ENCODE data around the gene RERE.
"Not testable (repeated sequence)": the region's sequence is repeated elsewhere in the genome, so short reads cannot be mapped to it uniquely, and the experiment has no call there.

The RERE gene

DNA sequence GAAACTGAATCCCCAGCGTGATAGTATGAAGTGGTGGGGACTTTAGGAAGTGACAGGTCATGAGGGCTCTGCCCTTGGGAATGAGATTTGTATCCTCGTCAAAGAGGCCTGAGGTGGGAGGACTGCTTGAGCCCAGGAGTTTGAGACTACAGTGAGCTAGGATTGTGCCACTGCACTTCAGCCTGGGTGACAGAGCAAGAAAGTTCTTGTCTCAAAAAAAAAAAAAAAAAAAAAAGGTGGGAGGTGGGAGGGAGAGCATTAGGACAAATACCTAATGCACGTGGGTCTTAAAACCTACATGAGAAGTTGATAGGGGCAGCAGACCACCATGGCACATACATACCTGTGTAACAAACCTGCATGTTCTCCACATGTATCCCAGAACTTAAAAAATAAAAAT, 24.0 kb upstream of the RERE start:
- no peak for DNase-seq (ENCODE audit: low spot score)

DNA sequence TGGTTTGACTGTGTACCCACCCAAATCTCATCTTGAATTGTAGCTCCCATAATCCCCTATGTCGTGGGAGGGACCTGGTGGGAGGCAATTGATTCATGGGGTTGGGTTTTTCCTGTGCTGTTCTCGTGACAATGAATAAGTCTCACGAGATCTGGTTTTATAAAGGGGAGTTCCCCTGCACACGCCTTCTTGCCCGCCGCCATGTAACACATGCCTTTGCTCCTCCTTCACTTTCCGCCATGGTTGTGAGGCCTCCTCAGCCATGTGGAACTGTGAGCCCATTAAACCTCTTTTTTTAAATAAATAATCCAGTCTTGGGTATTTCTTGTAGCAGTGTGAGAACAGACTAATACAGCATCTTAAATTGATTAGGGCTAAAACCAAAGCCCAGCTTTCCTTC, 22.6 kb upstream of the RERE start:
- DNase-seq (ENCODE audit: low spot score) = no peak

- no peak for DNase-seq (ENCODE audit: low spot score)
Observed at GRCh38 chr1:8835941-8836643, 18.7 kb upstream of the RERE start.

DNA sequence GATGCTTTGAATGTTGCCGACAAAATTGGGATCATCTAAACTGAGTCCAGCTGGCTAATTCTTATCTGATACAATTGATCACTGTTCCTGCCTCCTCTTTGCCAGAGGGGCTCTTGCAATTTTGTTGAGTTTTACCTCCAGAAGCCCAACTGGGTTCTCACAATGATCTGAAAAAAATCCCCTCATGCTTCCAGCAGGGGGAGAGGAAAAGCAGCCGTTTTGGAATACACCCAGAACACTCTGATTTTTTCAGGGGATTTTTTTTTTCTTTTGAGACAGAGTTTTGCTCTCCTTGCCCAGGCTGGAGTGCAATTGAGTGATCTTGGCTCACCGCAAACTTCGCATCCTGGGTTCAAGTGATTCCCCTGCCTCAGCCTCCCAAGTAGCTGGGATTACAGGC, 13.9 kb upstream of the RERE start:
- DNase-seq (ENCODE audit: low spot score) = peak; percentile 24

DNA sequence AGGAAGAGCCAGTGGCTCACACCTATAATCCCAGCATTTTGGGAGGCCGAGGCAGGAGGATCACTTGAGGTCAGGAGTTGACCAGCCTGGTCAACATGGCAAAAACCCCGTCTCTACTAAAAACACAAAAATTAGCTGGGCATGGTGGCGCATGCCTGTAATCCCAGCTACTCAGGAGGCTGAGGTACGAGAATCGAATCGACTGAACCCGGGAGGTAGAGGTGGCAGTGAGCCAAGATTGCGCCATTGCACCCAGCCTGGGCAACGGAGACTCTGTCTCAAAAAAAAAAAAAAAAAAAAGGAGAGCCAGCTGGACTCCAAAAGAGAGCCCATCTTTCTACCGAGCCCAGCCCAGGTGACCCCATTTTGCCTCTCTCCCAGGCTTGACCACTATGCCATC, 13.3 kb upstream of the RERE start:
- not testable (repeated sequence) for DNase-seq (ENCODE audit: low spot score)

DNA sequence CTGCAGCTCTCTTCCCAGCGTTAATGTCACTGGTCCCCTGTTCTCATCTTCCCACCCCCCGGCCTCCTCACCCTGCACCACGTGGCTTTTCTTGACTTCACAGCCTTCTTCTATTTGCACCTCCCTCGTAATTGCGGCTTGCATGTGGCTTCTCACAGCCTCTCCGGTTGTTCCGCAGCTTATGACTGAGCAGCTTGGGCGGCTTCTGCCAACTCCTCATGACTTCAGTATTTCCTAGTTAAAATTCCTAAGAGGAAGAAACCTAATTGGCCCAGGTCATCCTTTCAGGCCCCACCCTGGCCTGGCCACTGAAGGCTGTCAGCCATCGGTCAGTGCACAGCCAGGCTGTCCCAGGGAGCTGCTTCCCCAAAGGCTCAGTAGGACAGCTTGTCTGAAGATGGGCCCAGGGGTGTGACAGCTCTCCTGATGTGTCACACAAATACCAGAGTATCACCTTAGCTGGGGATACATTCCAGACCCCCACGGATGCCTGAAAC, 8.6 kb upstream of the RERE start:
- peak; percentile 83 for DNase-seq (ENCODE audit: low spot score)

DNA sequence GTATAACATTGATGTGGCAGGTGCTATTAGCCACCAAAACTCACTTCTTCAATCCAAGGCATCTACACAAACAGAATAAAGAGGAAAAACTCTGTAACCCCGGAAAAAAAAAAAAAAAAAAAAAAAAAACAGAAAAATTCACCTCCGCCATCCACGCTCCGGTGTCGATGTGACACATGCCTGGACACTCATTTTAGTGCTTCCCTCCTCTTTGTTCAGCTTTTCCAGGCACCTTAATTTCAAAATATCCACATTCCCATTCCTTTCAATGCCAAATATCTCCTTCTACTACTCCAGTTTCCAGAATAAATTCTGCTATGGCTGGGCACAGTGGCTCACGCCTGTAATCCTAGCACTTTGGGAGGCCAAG, 5.8 kb upstream of the RERE start:
- DNase-seq (ENCODE audit: low spot score) = no peak

DNA sequence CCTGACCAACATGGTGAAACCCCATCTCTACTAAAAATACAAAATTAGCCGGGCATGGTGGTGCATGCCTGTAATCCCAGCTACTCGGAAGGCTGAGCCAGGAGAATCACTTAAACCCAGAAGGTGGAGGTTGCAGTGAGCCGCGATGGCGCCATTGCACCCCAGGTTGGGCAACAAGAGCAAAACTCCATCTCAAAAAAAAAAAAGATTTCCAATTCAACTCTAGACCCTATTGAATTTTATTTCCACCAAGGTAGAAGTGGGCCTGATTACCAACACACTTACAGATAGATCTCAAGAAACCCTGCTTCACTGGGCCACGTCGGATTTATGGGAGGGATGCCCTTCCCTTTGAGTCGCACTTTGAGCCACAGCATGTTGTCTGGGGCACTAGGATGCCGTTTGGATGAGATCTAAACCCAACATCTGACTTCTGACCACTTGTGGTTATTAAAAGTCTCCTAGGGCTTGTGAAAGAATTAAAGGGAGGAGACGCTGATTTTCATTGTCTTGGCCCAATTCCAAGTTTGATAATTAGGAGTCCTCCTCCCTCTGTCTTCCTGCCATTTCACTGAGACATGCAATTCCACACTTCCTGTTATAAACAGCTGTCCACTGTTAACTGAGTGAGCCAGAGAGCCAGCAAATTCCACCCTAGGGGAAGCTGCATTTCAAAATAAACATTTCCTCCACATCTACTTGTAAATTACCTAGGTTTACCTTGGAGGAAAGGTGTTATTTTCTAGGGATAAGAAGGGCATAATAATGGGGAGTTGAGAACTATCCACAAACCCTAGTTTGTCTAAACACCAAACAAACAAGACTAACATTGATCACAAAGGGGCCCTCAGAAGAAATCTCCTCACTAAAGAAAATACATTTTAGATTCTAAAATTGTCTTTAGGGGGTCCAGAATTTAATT, 5.2 kb upstream of the RERE start:
- DNase-seq (ENCODE audit: low spot score) = peak; percentile 12

DNA sequence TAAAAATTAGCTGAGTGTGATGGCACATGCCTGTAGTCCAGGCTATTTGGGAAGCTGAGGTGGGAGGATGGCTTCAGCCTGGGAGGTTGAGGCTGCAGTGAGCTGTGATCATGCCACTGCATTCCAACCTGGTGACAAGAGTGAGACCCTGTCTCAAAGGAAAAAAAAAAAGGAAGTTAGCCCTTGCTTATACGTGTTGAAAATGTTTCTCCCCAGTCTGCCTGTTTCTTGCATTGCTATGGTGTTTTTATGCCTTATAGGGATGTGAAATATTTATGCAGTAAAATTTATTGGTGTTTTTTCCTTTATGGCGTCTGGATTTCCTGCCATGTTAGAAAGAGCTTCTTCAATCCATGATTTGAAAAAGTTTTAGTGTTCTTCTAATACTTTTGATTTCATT, 3.6 kb upstream of the RERE start:
- no peak for DNase-seq (ENCODE audit: low spot score)

GRCh38 chr1:8818789-8819188, 1.3 kb upstream of the RERE start:
- DNase-seq (ENCODE audit: low spot score) = not testable (repeated sequence)

DNA sequence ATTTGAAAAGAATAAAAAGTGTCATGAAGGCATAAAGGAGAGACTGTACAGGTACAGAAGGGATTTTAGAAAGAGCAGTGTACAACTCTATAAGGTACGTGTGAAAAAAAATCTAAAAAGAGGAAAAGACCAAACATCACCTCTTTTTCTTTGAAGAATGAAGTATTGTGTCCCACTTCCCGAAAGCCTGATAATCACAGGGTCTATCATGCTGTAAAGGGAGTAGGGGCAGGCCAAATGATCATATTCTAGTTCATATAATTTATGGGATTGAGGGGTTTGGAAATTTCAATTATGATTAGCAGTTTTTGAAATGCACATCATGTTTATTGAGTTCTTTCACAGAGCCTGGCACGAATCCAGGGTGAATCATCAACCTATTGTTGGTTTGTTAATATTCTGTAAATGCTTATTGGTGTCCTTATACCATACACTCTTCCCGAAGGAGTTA, 910 bp upstream of the RERE start:
- peak; percentile 70 for DNase-seq (ENCODE audit: low spot score)

DNA sequence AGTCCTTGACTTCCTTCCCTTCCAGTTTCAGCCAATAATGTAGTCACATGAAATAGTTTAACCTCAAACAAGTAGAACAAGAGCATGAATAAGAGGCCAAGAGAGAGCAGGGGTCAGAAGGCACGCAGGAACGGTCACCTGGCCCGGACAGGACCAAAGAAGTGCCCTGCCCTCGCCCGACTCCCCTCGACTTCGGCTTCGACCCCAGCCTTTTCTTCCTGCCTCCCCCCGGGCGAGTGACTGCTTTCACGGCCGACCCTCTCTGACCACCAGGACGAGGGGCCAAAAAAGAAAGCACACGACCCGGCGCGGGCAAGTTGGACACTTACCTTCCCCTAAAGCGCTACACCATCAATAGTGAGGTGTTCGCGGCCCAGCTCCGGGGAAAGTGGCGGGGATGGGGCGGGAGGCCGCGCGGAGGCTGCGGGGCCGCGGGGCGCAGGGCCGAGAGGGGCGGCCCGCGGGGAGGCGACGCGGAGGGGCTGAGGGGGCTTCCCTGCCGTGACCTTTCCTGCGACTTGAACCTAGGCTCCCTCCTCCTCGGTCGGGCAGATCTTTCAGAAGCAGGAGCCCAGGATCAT, 519 bp downstream of the RERE start:
- DNase-seq (ENCODE audit: low spot score) = peak; percentile 45

- peak; percentile 60 for DNase-seq (ENCODE audit: low spot score)
Observed at GRCh38 chr1:8816264-8816663, 1.2 kb downstream of the RERE start.

GRCh38 chr1:8815582-8816151, 1.8 kb downstream of the RERE start:
- DNase-seq (ENCODE audit: low spot score) = no peak

DNA sequence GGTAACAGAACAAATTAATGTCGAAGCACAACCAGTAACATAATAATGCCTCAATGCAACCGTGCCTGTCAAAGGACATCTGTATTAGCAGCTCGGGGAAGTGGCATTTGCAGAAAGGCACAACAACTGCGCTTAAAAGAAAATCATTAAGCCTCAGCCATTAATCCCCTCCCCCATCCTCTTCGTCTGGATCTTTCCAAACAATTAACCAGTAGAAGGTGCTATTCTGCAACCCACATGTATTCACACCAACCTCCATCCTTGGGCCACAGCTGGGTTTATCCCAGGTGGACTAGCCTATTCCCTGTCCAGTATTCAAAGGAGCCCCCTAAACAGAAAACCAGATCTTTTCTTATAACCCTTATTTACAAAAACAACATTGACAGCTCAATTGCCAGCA, 2.6 kb downstream of the RERE start:
- DNase-seq (ENCODE audit: low spot score) = no peak

GRCh38 chr1:8813991-8814390, 3.4 kb downstream of the RERE start:
- no peak for DNase-seq (ENCODE audit: low spot score)

DNA sequence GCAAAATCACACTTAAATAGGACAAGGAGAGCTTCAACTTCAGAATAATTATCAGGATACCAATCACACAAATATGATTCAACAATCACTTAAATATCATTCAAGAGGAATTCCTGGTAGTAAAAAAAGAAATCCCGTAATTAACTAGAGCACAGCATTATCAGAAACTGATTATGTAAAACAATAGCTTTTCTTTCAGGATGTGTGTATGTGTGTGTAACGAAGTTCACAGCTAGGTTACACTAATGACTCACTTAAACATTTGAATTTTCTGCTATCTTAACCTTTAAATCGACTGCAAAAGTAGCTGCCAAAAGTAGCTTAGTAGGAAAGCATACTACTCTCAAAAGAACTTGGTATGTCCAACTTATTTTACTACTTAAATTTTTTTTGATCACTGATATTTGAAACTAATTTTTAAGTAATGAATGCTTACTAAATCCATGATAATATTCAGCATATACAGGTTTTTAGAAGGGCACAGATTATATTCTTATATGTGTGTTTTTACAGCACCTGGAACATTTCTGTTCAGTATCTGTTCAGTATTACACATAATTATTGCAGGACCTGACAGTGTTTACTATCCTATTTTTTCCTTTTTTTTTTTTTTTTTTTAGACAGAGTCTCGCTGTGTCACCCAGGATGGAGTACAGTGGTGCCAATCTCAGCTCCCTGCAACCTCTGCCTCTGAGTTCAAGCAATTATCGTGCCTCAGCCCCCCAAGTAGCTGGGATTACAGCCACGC, 4.2 kb downstream of the RERE start:
- DNase-seq (ENCODE audit: low spot score) = no peak

DNA sequence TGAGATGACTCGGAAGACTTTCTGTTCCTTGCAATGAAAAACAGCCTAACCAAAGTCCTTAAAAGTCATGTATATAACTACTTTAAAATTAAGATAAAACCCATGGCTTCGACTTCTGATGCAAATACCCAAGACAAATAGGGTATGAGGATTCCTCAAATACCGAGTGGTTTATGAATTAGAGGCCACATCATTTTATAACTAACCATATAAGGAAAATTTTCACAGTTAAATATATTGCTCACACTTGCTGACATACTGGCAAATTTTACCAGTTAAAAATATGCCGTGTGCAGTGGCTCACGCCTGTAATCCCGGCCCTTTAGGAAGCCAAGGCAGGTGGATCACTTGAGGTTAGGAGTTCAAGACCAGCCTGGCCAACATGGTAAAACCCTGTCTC, 5.4 kb downstream of the RERE start:
- no peak for DNase-seq (ENCODE audit: low spot score)

GRCh38 chr1:8810987-8811386, 6.5 kb downstream of the RERE start:
- DNase-seq (ENCODE audit: low spot score) = no peak

GRCh38 chr1:8809342-8809736, 8.1 kb downstream of the RERE start:
- DNase-seq (ENCODE audit: low spot score) = no peak

DNA sequence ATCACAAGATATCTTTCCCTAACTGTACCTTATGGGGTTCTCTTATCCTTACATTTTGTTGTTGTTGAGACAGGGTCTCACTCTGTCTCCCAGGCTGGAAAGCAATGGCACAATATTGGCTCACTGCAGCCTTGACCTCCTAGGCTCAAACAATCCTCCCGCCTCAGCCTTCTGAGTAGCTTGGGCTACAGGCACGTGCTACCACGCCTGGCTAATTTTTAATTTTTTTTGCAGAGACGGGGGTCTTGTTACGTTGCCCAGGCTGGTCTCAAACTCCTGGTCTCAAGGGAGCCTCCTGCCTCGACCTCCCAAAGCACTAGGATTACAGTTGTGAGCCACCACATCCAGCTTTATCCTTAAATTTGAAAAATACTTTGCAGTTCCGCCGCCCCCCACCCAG, 10.4 kb downstream of the RERE start:
- DNase-seq (ENCODE audit: low spot score) = no peak

- DNase-seq (ENCODE audit: low spot score) = no peak
Observed at GRCh38 chr1:8800416-8800815, 17.0 kb downstream of the RERE start.

Data from RKO (cell line).